ENCODE results near the gene ZFP2.

DNA sequence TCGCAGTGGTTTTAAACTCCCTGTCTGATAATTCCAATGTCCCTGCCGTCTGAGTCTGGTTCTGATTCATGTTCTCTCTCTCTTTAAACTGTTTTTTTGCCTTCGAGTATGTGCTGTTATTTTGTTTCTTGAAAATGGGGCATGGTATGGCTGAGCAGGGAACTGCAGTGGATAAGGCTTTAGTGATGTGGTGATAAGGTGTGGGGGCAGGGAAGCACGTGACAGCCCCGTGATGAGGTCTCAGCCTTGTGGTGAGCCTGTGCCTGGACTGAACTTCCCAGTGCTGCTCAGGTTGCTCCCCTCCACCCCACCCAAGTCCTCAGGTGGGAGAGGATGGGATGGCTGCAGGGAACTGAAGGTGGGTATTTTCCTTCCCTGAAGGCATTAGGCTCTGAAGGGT lies 41.4 kb upstream of the ZFP2 start:
- TF ChIP-seq, protein P1, sequence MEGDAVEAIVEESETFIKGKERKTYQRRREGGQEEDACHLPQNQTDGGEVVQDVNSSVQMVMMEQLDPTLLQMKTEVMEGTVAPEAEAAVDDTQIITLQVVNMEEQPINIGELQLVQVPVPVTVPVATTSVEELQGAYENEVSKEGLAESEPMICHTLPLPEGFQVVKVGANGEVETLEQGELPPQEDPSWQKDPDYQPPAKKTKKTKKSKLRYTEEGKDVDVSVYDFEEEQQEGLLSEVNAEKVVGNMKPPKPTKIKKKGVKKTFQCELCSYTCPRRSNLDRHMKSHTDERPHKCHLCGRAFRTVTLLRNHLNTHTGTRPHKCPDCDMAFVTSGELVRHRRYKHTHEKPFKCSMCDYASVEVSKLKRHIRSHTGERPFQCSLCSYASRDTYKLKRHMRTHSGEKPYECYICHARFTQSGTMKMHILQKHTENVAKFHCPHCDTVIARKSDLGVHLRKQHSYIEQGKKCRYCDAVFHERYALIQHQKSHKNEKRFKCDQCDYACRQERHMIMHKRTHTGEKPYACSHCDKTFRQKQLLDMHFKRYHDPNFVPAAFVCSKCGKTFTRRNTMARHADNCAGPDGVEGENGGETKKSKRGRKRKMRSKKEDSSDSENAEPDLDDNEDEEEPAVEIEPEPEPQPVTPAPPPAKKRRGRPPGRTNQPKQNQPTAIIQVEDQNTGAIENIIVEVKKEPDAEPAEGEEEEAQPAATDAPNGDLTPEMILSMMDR (IDR thresholded peaks at IDR 0.05; ENCODE audit: poor library complexity, severe bottlenecking), result no peak
- TF ChIP-seq POLR2AphosphoS5 (IDR thresholded peaks at IDR 0.05) (no peak), EZH2 (IDR thresholded peaks at IDR 0.05; ENCODE audit: borderline replicate concordance, insufficient read depth, low read length, poor library complexity, severe bottlenecking) (no peak), EP300 (conservative IDR thresholded peaks at IDR 0.05; ENCODE audit: poor library complexity, severe bottlenecking) (no peak), SMC3 (conservative IDR thresholded peaks at IDR 0.05; ENCODE audit: poor library complexity) (no peak), REST (IDR thresholded peaks at IDR 0.05; ENCODE audit: borderline replicate concordance) (no peak), MXI1 (conservative IDR thresholded peaks at IDR 0.05; ENCODE audit: poor library complexity, severe bottlenecking) (no peak), RAD21 (conservative IDR thresholded peaks at IDR 0.05) (no peak)

Data from neural cell (in vitro differentiated cells).